Kidney epithelial cell (primary cell): ENCODE data around the gene KAT5. TPM values are rescaled to one million over a fixed set of nuclear protein-coding genes. Genes with fewer than 3 reads are reported as not detected.
"Not testable (repeated sequence)": the region's sequence is repeated elsewhere in the genome, so short reads cannot be mapped to it uniquely, and the experiment has no call there.

Experiments used
- DNase-seq: peaks from one replicate; pipeline ENCODE4 v3.0.0-alpha.2; 2010; ENCODE audit warnings: low read depth
- H3K27me3 ChIP-seq: 2 replicates; pipeline ENCODE4 v1.6.0; 2011; ENCODE audit warnings: low read length; ENCODE audit not compliant: control insufficient read depth, insufficient read depth
- H3K36me3 ChIP-seq: 2 replicates; pipeline ENCODE4 v1.5.1; 2011; ENCODE audit warnings: low read length; ENCODE audit not compliant: control insufficient read depth, insufficient read depth
- H3K4me3 ChIP-seq: 2 replicates; pipeline ENCODE4 v1.5.1; 2011; ENCODE audit warnings: low read depth, mild to moderate bottlenecking, control low read depth, low read length
- total RNA-seq: library from RNA; depleted of rRNA; stranded (reverse); fragments of >200 nt; gene quantifications from 2 replicates; pipeline ENCODE4 v1.2.3, GENCODE V29; 2015
- TF ChIP-seq, protein P1 (sequence below): IDR thresholded peaks from 2 replicates; pipeline ENCODE4 v1.5.1; 2011; ENCODE audit warnings: mild to moderate bottlenecking, moderate library complexity, low read length, control low read depth, inconsistent platforms; ENCODE audit not compliant: insufficient read depth, poor library complexity, severe bottlenecking

The KAT5 gene
- total RNA-seq, 1 donor from 2014 or later, result 73.3 TPM

DNA sequence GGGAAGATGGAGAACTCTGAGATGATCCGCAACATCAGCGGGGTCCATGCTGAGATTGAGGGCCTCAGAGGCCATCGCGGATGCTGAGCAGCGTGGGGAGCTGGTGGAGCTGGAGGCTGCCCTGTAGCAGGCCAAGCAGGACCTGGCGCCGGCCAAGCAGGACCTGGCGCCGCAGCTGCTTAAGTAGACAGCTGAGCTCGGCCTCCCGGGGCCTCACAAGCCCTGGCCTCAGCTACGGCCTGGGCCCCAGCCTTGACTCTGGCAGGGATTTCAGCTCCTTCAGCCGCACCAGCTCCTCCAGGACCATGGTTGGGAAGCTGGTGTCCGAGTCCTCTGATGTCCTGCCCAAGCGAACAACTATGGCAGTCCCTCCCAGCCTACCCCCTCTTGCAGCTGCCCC, 15.8 kb downstream of the KAT5 start:
- TF ChIP-seq, protein P1, sequence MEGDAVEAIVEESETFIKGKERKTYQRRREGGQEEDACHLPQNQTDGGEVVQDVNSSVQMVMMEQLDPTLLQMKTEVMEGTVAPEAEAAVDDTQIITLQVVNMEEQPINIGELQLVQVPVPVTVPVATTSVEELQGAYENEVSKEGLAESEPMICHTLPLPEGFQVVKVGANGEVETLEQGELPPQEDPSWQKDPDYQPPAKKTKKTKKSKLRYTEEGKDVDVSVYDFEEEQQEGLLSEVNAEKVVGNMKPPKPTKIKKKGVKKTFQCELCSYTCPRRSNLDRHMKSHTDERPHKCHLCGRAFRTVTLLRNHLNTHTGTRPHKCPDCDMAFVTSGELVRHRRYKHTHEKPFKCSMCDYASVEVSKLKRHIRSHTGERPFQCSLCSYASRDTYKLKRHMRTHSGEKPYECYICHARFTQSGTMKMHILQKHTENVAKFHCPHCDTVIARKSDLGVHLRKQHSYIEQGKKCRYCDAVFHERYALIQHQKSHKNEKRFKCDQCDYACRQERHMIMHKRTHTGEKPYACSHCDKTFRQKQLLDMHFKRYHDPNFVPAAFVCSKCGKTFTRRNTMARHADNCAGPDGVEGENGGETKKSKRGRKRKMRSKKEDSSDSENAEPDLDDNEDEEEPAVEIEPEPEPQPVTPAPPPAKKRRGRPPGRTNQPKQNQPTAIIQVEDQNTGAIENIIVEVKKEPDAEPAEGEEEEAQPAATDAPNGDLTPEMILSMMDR, result no peak
- DNase-seq, result no peak
- H3K4me3 ChIP-seq, result no peak overlapping the region
- no peaks in the 10 kb centered on the region for H3K36me3 ChIP-seq
- H3K27me3 ChIP-seq, result no peaks in the 10 kb centered on the region

- no peak for DNase-seq
- no peak overlapping the region for H3K4me3 ChIP-seq
- no peaks in the 10 kb centered on the region for H3K36me3 ChIP-seq
- no peaks in the 10 kb centered on the region for H3K27me3 ChIP-seq
- TF ChIP-seq, protein P1, result no peak
Observed at GRCh38 chr11:65730461-65730860, 18.4 kb downstream of the KAT5 start.

DNA sequence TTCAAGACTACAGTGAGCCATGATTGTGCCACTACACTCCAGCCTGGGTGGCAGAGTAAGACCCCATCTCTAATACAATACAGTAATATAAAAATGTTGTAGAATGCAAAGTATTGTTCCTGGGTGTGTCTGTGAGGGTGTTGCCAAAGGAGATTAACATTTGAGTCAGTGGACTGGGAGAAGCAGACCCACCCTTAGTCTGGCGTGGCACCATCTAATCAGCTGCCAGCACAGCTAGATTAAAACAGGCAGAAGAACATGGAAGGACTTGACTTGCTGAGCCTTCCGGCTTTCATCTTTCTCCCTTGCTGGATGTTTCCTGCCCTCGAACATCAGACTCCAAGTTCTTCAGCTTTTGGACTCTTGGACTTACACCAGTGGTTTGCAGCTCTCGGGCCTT, 23.1 kb downstream of the KAT5 start:
- DNase-seq, H3K27me3 ChIP-seq, H3K36me3 ChIP-seq, H3K4me3 ChIP-seq: not testable (repeated sequence)

DNA sequence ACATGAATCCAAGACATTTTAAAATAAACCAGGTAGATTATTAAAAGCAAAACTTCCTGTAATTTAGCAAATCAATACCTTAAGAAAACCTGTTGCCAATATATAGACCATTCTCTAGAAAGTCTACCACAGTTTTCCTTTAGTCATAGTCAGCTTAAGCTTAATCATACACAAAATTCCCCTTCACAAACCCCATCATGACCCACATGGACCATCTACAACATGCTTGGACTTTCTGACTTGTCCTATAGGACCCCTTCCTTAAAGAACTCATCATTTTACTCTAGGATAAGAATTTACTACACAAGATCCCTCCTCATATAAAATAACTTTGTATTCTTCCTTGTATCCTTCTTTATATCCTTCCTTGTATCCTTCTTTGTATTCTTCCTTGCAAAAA, 24.8 kb downstream of the KAT5 start:
- H3K36me3 ChIP-seq, result no peaks in the 10 kb centered on the region
- DNase-seq, result no peak
- H3K4me3 ChIP-seq, result no peak overlapping the region
- TF ChIP-seq, protein P1, result no peak
- no peaks in the 10 kb centered on the region for H3K27me3 ChIP-seq

DNA sequence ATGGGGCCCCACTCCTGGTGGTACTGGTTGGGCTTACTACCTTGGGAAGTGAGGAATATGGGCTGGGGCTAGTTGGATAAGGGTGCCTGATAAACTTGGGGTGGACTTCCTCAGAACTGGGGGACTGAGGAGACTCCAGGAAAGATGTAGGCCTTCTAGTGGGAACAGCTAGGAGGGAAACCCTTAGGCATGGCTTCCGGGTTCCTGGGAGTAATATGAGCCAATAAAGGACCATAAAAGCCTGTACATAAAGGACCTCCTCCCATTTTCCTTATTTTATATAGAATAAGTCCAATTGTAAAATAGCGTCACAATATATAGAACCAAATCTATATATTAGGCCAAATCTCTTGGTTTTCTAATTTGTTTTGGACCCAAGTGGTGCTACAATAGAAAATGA, 27.0 kb downstream of the KAT5 start:
- H3K36me3 ChIP-seq, result no peaks in the 10 kb centered on the region
- no peak overlapping the region for H3K4me3 ChIP-seq
- no peak for DNase-seq
- TF ChIP-seq, protein P1, result no peak
- H3K27me3 ChIP-seq, result peaks cover 3% of the 10 kb centered on the region

GRCh38 chr11:65741185-65741584, 29.1 kb downstream of the KAT5 start:
- Histone ChIP-seq H3K27me3 (peaks cover 4% of the 10 kb centered on the region), H3K4me3 (no peak overlapping the region), H3K36me3 (no peaks in the 10 kb centered on the region)
- no peak for DNase-seq
- TF ChIP-seq, protein P1, result no peak
